Renal cortex interstitium (tissue), 11 donors: ENCODE measurements around the gene ZBTB45. TPM values are rescaled to one million over a fixed set of nuclear protein-coding genes. Genes with fewer than 3 reads are reported as not detected.
"Not testable (repeated sequence)": the region's sequence is repeated elsewhere in the genome, so short reads cannot be mapped to it uniquely, and the experiment has no call there.

Experiments
- DNase-seq, 11 donors: peaks; one replicate each; pipeline ENCODE4 v3.0.0-alpha.2; 2013; ENCODE audit warnings: low read depth in 9 of 11, low spot score in 4 of 11; ENCODE audit errors: extremely low read depth in 1 of 11
- polyA plus RNA-seq, 3 donors: library from polyadenylated mRNA; unstranded; fragments of 120-200 nt; gene quantifications; one replicate each; pipeline ENCODE4 v1.2.1, GENCODE V29; 2013; ENCODE audit not compliant: insufficient read length in 3 of 3

The ZBTB45 gene
- polyA plus RNA-seq, 3 donors = 8.7 to 15.0 (median 14.4) TPM

GRCh38 chr19:58516964-58517833 lies 2.4 kb downstream of the ZBTB45 start:
- DNase-seq = no peak

- no peak for DNase-seq
Observed at GRCh38 chr19:58516246-58516836, 3.3 kb downstream of the ZBTB45 start.

- no peak for DNase-seq
Observed at GRCh38 chr19:58515259-58515658, 4.4 kb downstream of the ZBTB45 start.

- no peak for DNase-seq
Observed at GRCh38 chr19:58514564-58515022, 5.0 kb downstream of the ZBTB45 start.

GRCh38 chr19:58513694-58514563 lies 5.7 kb downstream of the ZBTB45 start:
- DNase-seq = peak in 10 of 11 donors; percentile 67 to 86 (median 81)

GRCh38 chr19:58513213-58513693 lies 6.4 kb downstream of the ZBTB45 start:
- no peak for DNase-seq

- no peak for DNase-seq
Observed at GRCh38 chr19:58511353-58512208, 8.0 kb downstream of the ZBTB45 start, which contains the start of gene SLC27A5. Gene SLC27A5, minus strand, starts transcription at chr19:58511992. Its CDS starts 37 bp downstream, at chr19:58511955.

GRCh38 chr19:58510084-58510862 lies 9.3 kb downstream of the ZBTB45 start:
- DNase-seq = no peak

- DNase-seq = no peak
Observed at GRCh38 chr19:58509731-58510083, 9.9 kb downstream of the ZBTB45 start.

GRCh38 chr19:58507602-58508223 lies 11.9 kb downstream of the ZBTB45 start:
- DNase-seq = not testable (repeated sequence)

GRCh38 chr19:58500242-58500641 lies 19.4 kb downstream of the ZBTB45 start:
- DNase-seq = no peak

- peak; percentile 88 to 99 (median 97) for DNase-seq
Observed at GRCh38 chr19:58499021-58499927, 20.3 kb downstream of the ZBTB45 start.

- DNase-seq = no peak
Observed at GRCh38 chr19:58498316-58499020, 21.1 kb downstream of the ZBTB45 start.

GRCh38 chr19:58497634-58498170 lies 21.9 kb downstream of the ZBTB45 start:
- no peak for DNase-seq

GRCh38 chr19:58492265-58492664 lies 27.3 kb downstream of the ZBTB45 start:
- no peak for DNase-seq
